ENCODE results near the gene DCAF11.

DCAF11 gene

GRCh38 chr14:24139272-24139934 lies 24.8 kb downstream of the DCAF11 start:
- no peak for DNase-seq (ENCODE audit: low read depth)

- peak; percentile 100 for DNase-seq (ENCODE audit: low read depth)
These were observed 26.7 kb downstream of the DCAF11 start, which contains the start of gene EMC9 for GRCh38 chr14:24141097-24141880. Gene EMC9 (minus strand): TSS chr14:24141591. CDS start chr14:24141304, 287 bp downstream.

- DNase-seq (ENCODE audit: low read depth): no peak
These were observed 28.9 kb downstream of the DCAF11 start for GRCh38 chr14:24143511-24143910.

- DNase-seq (ENCODE audit: low read depth): no peak
These were observed 29.9 kb downstream of the DCAF11 start for GRCh38 chr14:24144451-24144850.

- DNase-seq (ENCODE audit: low read depth): no peak
These were observed 30.6 kb downstream of the DCAF11 start for GRCh38 chr14:24145219-24145618.

GRCh38 chr14:24145690-24146452 lies 31.3 kb downstream of the DCAF11 start:
- no peak for DNase-seq (ENCODE audit: low read depth)

GRCh38 chr14:24146453-24146977 lies 31.9 kb downstream of the DCAF11 start, which contains the start of gene PSME2:
Gene PSME2 (minus strand): TSS chr14:24146610. CDS start chr14:24146581, 29 bp downstream.
- DNase-seq (ENCODE audit: low read depth): peak; percentile 87

GRCh38 chr14:24146978-24147760 lies 32.6 kb downstream of the DCAF11 start, which contains the start of gene RNF31:
Gene RNF31 (plus strand): TSS chr14:24147498. CDS start chr14:24147699, 201 bp downstream.
- DNase-seq (ENCODE audit: low read depth): peak; percentile 97

- no peak for DNase-seq (ENCODE audit: low read depth)
These were observed 33.3 kb downstream of the DCAF11 start for GRCh38 chr14:24147761-24148428.

- DNase-seq (ENCODE audit: low read depth): no peak
These were observed 34.9 kb downstream of the DCAF11 start for GRCh38 chr14:24149302-24149969.

- no peak for DNase-seq (ENCODE audit: low read depth)
These were observed 35.5 kb downstream of the DCAF11 start for GRCh38 chr14:24150061-24150460.

- DNase-seq (ENCODE audit: low read depth): no peak
These were observed 36.0 kb downstream of the DCAF11 start for GRCh38 chr14:24150567-24150966.

GRCh38 chr14:24150993-24151392 lies 36.4 kb downstream of the DCAF11 start:
- no peak for DNase-seq (ENCODE audit: low read depth)

GRCh38 chr14:24151404-24152080 lies 37.0 kb downstream of the DCAF11 start:
- no peak for DNase-seq (ENCODE audit: low read depth)

GRCh38 chr14:24155100-24155499 lies 40.5 kb downstream of the DCAF11 start:
- no peak for DNase-seq (ENCODE audit: low read depth)

- DNase-seq (ENCODE audit: low read depth): no peak
These were observed 42.3 kb downstream of the DCAF11 start for GRCh38 chr14:24156840-24157239.

- DNase-seq (ENCODE audit: low read depth): no peak
These were observed 42.8 kb downstream of the DCAF11 start for GRCh38 chr14:24157331-24157730.

GRCh38 chr14:24159777-24160498 lies 45.4 kb downstream of the DCAF11 start:
- no peak for DNase-seq (ENCODE audit: low read depth)

- no peak for DNase-seq (ENCODE audit: low read depth)
These were observed 45.9 kb downstream of the DCAF11 start for GRCh38 chr14:24160499-24160849.

Measured in T-helper 22 cell (primary cell).